ENCODE data around the gene KIAA1217. TPM values are rescaled to one million over a fixed set of nuclear protein-coding genes. Genes with fewer than 3 reads are reported as not detected.
A peak's percentile ranks its signal among the peaks of the same experiment; 100 is the strongest.

The KIAA1217 gene
- total RNA-seq, 1 donor from 2014 or later: 13.0 TPM

GRCh38 chr10:24541239-24541753, 332.4 kb downstream of the KIAA1217 start:
- Histone ChIP-seq H3K9me3 (no peaks in the 10 kb centered on the region), H3K27me3 (no peaks in the 10 kb centered on the region), H3K36me3 (peaks cover 10 to 23% of the 10 kb centered on the region in 2 donors), H3K4me1 (no peaks in the 10 kb centered on the region), H3K4me3 (no peak overlapping the region), H3K27ac (no peak overlapping the region)
- no peak for TF ChIP-seq CTCF (IDR thresholded peaks at IDR 0.05)
- no peak for DNase-seq (ENCODE audit: low spot score in 2 of 2)
- intact Hi-C loops (cut with DNase I): no loop called here

GRCh38 chr10:24542314-24543270, 333.7 kb downstream of the KIAA1217 start:
- Histone ChIP-seq H3K27me3 (no peaks in the 10 kb centered on the region), H3K36me3 (peaks cover 10 to 18% of the 10 kb centered on the region in 2 donors), H3K9me3 (no peaks in the 10 kb centered on the region), H3K27ac (no peak overlapping the region), H3K4me3 (no peak overlapping the region), H3K4me1 (no peaks in the 10 kb centered on the region)
- intact Hi-C loops (cut with DNase I): no loop called here
- no peak for DNase-seq (ENCODE audit: low spot score in 2 of 2)
- no peak for TF ChIP-seq CTCF (IDR thresholded peaks at IDR 0.05)

- Histone ChIP-seq H3K4me1 (no peaks in the 10 kb centered on the region), H3K9me3 (no peaks in the 10 kb centered on the region), H3K4me3 (no peak overlapping the region), H3K36me3 (peaks cover 10 to 18% of the 10 kb centered on the region in 2 donors), H3K27ac (no peak overlapping the region), H3K27me3 (no peaks in the 10 kb centered on the region)
- TF ChIP-seq CTCF (IDR thresholded peaks at IDR 0.05): no peak
- intact Hi-C loops (cut with DNase I): no loop called here
- no peak for DNase-seq (ENCODE audit: low spot score in 2 of 2)
These were observed 335.8 kb downstream of the KIAA1217 start for GRCh38 chr10:24544776-24545175.

- DNase-seq (ENCODE audit: low spot score in 2 of 2): no peak
- H3K4me3 ChIP-seq: no peak overlapping the region
- H3K9me3 ChIP-seq: no peaks in the 10 kb centered on the region
- intact Hi-C loops (cut with DNase I): no loop called here
- peaks cover 10 to 15% of the 10 kb centered on the region in 2 donors for H3K36me3 ChIP-seq
- no peaks in the 10 kb centered on the region for H3K27me3 ChIP-seq
- no peak overlapping the region for H3K27ac ChIP-seq
- H3K4me1 ChIP-seq: no peaks in the 10 kb centered on the region
- TF ChIP-seq CTCF (IDR thresholded peaks at IDR 0.05): no peak
These were observed 336.6 kb downstream of the KIAA1217 start for GRCh38 chr10:24545585-24545984.

- H3K27me3 ChIP-seq: no peaks in the 10 kb centered on the region
- H3K9me3 ChIP-seq: no peaks in the 10 kb centered on the region
- intact Hi-C loops (cut with DNase I): no loop called here
- H3K27ac ChIP-seq: no peak overlapping the region
- DNase-seq (ENCODE audit: low spot score in 2 of 2): peak in 1 of 2 donors; percentile 38
- H3K4me3 ChIP-seq: no peak overlapping the region
- no peak for TF ChIP-seq CTCF (IDR thresholded peaks at IDR 0.05)
- peaks cover under 1% of the 10 kb centered on the region in 2 donors for H3K36me3 ChIP-seq
- H3K4me1 ChIP-seq: no peaks in the 10 kb centered on the region
These were observed 341.7 kb downstream of the KIAA1217 start for GRCh38 chr10:24550680-24551079.
